WTC11 (cell line): ENCODE data around the gene ABTB2. TPM values are rescaled to one million over a fixed set of nuclear protein-coding genes. Genes with fewer than 3 reads are reported as not detected.

Experiments used
- ATAC-seq: fragments of 200-7000 bp; cut with Tn5 transposase; 2 replicates; pipeline ENCODE4 v1.10.0; 2021; ENCODE audit warnings: mild to moderate bottlenecking, moderate library complexity
- CTCF ChIA-PET: fragments of 300-600 bp; sonication (Branson Sonifier 250); formaldehyde crosslinking; loops from one replicate; lab custom pipeline; 2021; ENCODE audit warnings: antibody characterized with exemption; lab: Charles Lee
- POLR2A ChIA-PET: fragments of 350-600 bp; sonication (Branson Sonifier 250); formaldehyde crosslinking; loops from one replicate; lab custom pipeline; 2021; ENCODE audit warnings: antibody characterized with exemption; lab: Charles Lee
- DNase-seq: peaks from one replicate; pipeline ENCODE4 v3.0.0; 2021; ENCODE audit warnings: low spot score
- H3K27ac Mint-ChIP-seq: 2 replicates; pipeline ENCODE4 v1.8.0; 2021; ENCODE audit warnings: mixed read lengths
- H3K27me3 Mint-ChIP-seq: 2 replicates; pipeline ENCODE4 v1.8.0; 2021; ENCODE audit warnings: low read depth, mild to moderate bottlenecking, moderate library complexity, mixed read lengths
- H3K36me3 Mint-ChIP-seq: 2 replicates; pipeline ENCODE4 v1.8.0; 2021; ENCODE audit warnings: mixed read lengths
- H3K4me1 Mint-ChIP-seq: 2 replicates; pipeline ENCODE4 v1.8.0; 2022; ENCODE audit warnings: mixed read lengths
- H3K4me3 Mint-ChIP-seq: 2 replicates; pipeline ENCODE4 v1.8.0; 2021; ENCODE audit warnings: mild to moderate bottlenecking, moderate library complexity, mixed read lengths
- H3K9me3 Mint-ChIP-seq: 2 replicates; pipeline ENCODE4 v1.8.0; 2021; ENCODE audit warnings: mixed read lengths
- CBFB ChIP-seq: sonication (generic); formaldehyde crosslinking; IDR thresholded peaks from 2 replicates; pipeline ENCODE4 v1.8.1; 2022; ENCODE audit warnings: mild to moderate bottlenecking, low read depth, missing genetic modification reagents
- CREB1 ChIP-seq: sonication (generic); formaldehyde crosslinking; IDR thresholded peaks from 2 replicates; pipeline ENCODE4 v1.8.0; 2023; ENCODE audit warnings: mild to moderate bottlenecking, missing genetic modification reagents
- E2F1 ChIP-seq: sonication (generic); formaldehyde crosslinking; IDR thresholded peaks from 2 replicates; pipeline ENCODE4 v1.8.0; 2022; ENCODE audit warnings: mild to moderate bottlenecking, missing genetic modification reagents
- E2F4 ChIP-seq: sonication (generic); formaldehyde crosslinking; IDR thresholded peaks from 2 replicates; pipeline ENCODE4 v1.8.1; 2022; ENCODE audit warnings: low read depth, mild to moderate bottlenecking, moderate library complexity, missing genetic modification reagents, borderline replicate concordance
- FOXP1 ChIP-seq: sonication (generic); formaldehyde crosslinking; IDR thresholded peaks from 2 replicates; pipeline ENCODE4 v1.8.0; 2022; ENCODE audit warnings: missing genetic modification reagents, mild to moderate bottlenecking, moderate library complexity, borderline replicate concordance
- HMGA2 ChIP-seq: fragments of 250-450 bp; sonication (Bioruptor Pico); IDR thresholded peaks from 2 replicates; pipeline ENCODE4 v1.4.0; 2021; ENCODE audit warnings: mild to moderate bottlenecking, moderate library complexity
- IRF2 ChIP-seq: sonication (generic); formaldehyde crosslinking; IDR thresholded peaks from 2 replicates; pipeline ENCODE4 v1.8.0; 2022; ENCODE audit warnings: low read depth, missing genetic modification reagents, borderline replicate concordance
- MLX ChIP-seq: sonication (generic); formaldehyde crosslinking; IDR thresholded peaks from 2 replicates; pipeline ENCODE4 v1.8.1; 2023; ENCODE audit warnings: mild to moderate bottlenecking, missing genetic modification reagents, moderate library complexity
- NFATC4 ChIP-seq: fragments of 250-450 bp; sonication (Bioruptor Pico); IDR thresholded peaks from 2 replicates; pipeline ENCODE4 v1.9.0; 2021; ENCODE audit warnings: mild to moderate bottlenecking
- NFE2L1 ChIP-seq: sonication (generic); formaldehyde crosslinking; IDR thresholded peaks from 2 replicates; pipeline ENCODE4 v1.8.1; 2023; ENCODE audit warnings: missing genetic modification reagents
- NR1H2 ChIP-seq: sonication (generic); formaldehyde crosslinking; IDR thresholded peaks from 2 replicates; pipeline ENCODE4 v1.9.0; 2021; ENCODE audit warnings: mild to moderate bottlenecking, moderate library complexity, missing genetic modification reagents
- PRRX2 ChIP-seq: fragments of 250-450 bp; sonication (Bioruptor Pico); IDR thresholded peaks from 2 replicates; pipeline ENCODE4 v1.8.0; 2021; ENCODE audit warnings: mild to moderate bottlenecking
- RORB ChIP-seq: fragments of 250-450 bp; sonication (Bioruptor Pico); IDR thresholded peaks from 2 replicates; pipeline ENCODE4 v1.9.0; 2021; ENCODE audit warnings: mild to moderate bottlenecking
- SP1 ChIP-seq: sonication (generic); formaldehyde crosslinking; conservative IDR thresholded peaks from 2 replicates; pipeline ENCODE4 v1.8.1; 2022; ENCODE audit warnings: missing genetic modification reagents
- ZMAT4 ChIP-seq: fragments of 250-450 bp; sonication (Bioruptor Pico); IDR thresholded peaks from 2 replicates; pipeline ENCODE4 v1.9.0; 2021; ENCODE audit warnings: mild to moderate bottlenecking
- ZNF232 ChIP-seq: sonication (generic); formaldehyde crosslinking; IDR thresholded peaks from 2 replicates; pipeline ENCODE4 v1.8.0; 2022; ENCODE audit warnings: mild to moderate bottlenecking, missing genetic modification reagents
- ZNF423 ChIP-seq: fragments of 250-450 bp; sonication (Bioruptor Pico); IDR thresholded peaks from 2 replicates; pipeline ENCODE4 v2.1.2; 2022; ENCODE audit warnings: mild to moderate bottlenecking, moderate library complexity
- ZNF671 ChIP-seq: fragments of 250-450 bp; sonication (Bioruptor Pico); IDR thresholded peaks from 2 replicates; pipeline ENCODE4 v1.8.0; 2021; ENCODE audit warnings: mild to moderate bottlenecking
- total RNA-seq: library from RNA; stranded (reverse); gene quantifications from 3 replicates; pipeline ENCODE4 v1.2.3, GENCODE V29; 2021
- TF ChIP-seq, protein P1 (sequence below): sonication (generic); formaldehyde crosslinking; IDR thresholded peaks from 2 replicates; pipeline ENCODE4 v1.8.1; 2022; ENCODE audit warnings: low read depth, missing genetic modification reagents, borderline replicate concordance
- TF ChIP-seq, protein P2 (sequence below): sonication (generic); formaldehyde crosslinking; IDR thresholded peaks from 2 replicates; pipeline ENCODE4 v1.8.1; 2022; ENCODE audit warnings: mild to moderate bottlenecking, missing genetic modification reagents, moderate library complexity, borderline replicate concordance
- TF ChIP-seq, protein P3 (sequence below): sonication (generic); formaldehyde crosslinking; IDR thresholded peaks from 2 replicates; pipeline ENCODE4 v1.8.1; 2023; ENCODE audit warnings: mild to moderate bottlenecking, missing genetic modification reagents
- TF ChIP-seq, protein P4 (sequence below): sonication (generic); formaldehyde crosslinking; IDR thresholded peaks from 2 replicates; pipeline ENCODE4 v1.8.0; 2023; ENCODE audit warnings: missing genetic modification reagents, mild to moderate bottlenecking, borderline replicate concordance

ABTB2 gene
- total RNA-seq, 1 experiment from 2014 or later = 12.8 TPM

DNA sequence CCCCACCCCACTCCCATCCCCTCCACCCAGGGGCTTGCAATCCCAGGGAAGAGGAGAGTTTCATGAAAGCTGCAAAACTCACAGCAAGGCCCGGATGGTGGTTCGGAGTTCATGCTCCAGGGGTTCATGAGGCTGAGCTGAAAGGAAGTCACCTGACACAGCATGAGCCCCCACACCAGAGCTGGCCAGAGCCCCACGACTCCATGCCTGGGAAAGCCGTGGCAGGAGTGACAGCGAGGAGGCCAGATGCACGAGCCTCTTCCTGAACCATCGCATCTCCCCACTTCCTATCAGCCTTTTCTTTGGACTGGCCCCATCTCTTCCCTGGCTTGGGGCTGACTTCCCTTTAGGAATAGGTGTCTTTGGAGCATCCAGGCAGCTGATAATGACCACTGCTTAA, 105.8 kb downstream of the ABTB2 start:
- peaks cover 20% of the 10 kb centered on the region for H3K4me1 Mint-ChIP-seq
- H3K4me3 Mint-ChIP-seq = no peak overlapping the region
- H3K36me3 Mint-ChIP-seq = no peaks in the 10 kb centered on the region
- H3K27me3 Mint-ChIP-seq = no peaks in the 10 kb centered on the region
- H3K9me3 Mint-ChIP-seq = no peaks in the 10 kb centered on the region
- no peak for ATAC-seq
- no peak for DNase-seq
- ChIA-PET CTCF (interaction anchor here (0.9 to 3.9 kb wide), 4 partner anchors 11 to 106 kb away, joined by 3 to 24 read pairs (median 7); partner anchors contain the start of gene ABTB2), POLR2A (no interaction called here)
- TF ChIP-seq HMGA2 (no peak), E2F1 (CRISPR knock-in tag) (no peak), NFE2L1 (CRISPR knock-in tag) (no peak), ZNF232 (no peak), SP1 (CRISPR knock-in tag) (no peak), CREB1 (no peak), FOXP1 (CRISPR knock-in tag) (no peak), RORB (CRISPR knock-in tag) (no peak), ZMAT4 (CRISPR knock-in tag) (no peak), IRF2 (CRISPR knock-in tag) (no peak), MLX (no peak), E2F4 (CRISPR knock-in tag) (no peak), ZNF671 (CRISPR knock-in tag) (no peak)
- TF ChIP-seq, protein P1, sequence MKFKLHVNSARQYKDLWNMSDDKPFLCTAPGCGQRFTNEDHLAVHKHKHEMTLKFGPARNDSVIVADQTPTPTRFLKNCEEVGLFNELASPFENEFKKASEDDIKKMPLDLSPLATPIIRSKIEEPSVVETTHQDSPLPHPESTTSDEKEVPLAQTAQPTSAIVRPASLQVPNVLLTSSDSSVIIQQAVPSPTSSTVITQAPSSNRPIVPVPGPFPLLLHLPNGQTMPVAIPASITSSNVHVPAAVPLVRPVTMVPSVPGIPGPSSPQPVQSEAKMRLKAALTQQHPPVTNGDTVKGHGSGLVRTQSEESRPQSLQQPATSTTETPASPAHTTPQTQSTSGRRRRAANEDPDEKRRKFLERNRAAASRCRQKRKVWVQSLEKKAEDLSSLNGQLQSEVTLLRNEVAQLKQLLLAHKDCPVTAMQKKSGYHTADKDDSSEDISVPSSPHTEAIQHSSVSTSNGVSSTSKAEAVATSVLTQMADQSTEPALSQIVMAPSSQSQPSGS (CRISPR knock-in tag) = no peak
- TF ChIP-seq, protein P2, sequence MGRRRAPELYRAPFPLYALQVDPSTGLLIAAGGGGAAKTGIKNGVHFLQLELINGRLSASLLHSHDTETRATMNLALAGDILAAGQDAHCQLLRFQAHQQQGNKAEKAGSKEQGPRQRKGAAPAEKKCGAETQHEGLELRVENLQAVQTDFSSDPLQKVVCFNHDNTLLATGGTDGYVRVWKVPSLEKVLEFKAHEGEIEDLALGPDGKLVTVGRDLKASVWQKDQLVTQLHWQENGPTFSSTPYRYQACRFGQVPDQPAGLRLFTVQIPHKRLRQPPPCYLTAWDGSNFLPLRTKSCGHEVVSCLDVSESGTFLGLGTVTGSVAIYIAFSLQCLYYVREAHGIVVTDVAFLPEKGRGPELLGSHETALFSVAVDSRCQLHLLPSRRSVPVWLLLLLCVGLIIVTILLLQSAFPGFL (CRISPR knock-in tag) = no peak
- peak overlapping the region; percentile 48; the same call in 1 of the 2 replicates for H3K27ac Mint-ChIP-seq

GRCh38 chr11:34251589-34251980, 106.2 kb downstream of the ABTB2 start:
- Mint-ChIP-seq H3K9me3 (no peaks in the 10 kb centered on the region), H3K27me3 (no peaks in the 10 kb centered on the region), H3K4me3 (no peak overlapping the region), H3K4me1 (peaks cover 18% of the 10 kb centered on the region), H3K36me3 (no peaks in the 10 kb centered on the region), H3K27ac (0 out of 2 replicates have a peak overlapping the region, but pooled peaks have one; percentile 79)
- DNase-seq = no peak
- ChIA-PET CTCF (interaction anchor here (0.6 to 3.9 kb wide), 6 partner anchors 12 to 115 kb away, joined by 3 to 24 read pairs (median 6); partner anchors contain the start of gene ABTB2), POLR2A (interaction anchor here (1.0 kb wide), 1 partner anchor 17 kb away, joined by 3 read pairs; no protein-coding TSS in a partner anchor)
- ATAC-seq = no peak
- TF ChIP-seq PRRX2 (CRISPR knock-in tag) = no peak
- TF ChIP-seq, protein P3, sequence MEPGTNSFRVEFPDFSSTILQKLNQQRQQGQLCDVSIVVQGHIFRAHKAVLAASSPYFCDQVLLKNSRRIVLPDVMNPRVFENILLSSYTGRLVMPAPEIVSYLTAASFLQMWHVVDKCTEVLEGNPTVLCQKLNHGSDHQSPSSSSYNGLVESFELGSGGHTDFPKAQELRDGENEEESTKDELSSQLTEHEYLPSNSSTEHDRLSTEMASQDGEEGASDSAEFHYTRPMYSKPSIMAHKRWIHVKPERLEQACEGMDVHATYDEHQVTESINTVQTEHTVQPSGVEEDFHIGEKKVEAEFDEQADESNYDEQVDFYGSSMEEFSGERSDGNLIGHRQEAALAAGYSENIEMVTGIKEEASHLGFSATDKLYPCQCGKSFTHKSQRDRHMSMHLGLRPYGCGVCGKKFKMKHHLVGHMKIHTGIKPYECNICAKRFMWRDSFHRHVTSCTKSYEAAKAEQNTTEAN (CRISPR knock-in tag) = no peak
- TF ChIP-seq ZNF423 (CRISPR knock-in tag) = no peak
- TF ChIP-seq, protein P4, sequence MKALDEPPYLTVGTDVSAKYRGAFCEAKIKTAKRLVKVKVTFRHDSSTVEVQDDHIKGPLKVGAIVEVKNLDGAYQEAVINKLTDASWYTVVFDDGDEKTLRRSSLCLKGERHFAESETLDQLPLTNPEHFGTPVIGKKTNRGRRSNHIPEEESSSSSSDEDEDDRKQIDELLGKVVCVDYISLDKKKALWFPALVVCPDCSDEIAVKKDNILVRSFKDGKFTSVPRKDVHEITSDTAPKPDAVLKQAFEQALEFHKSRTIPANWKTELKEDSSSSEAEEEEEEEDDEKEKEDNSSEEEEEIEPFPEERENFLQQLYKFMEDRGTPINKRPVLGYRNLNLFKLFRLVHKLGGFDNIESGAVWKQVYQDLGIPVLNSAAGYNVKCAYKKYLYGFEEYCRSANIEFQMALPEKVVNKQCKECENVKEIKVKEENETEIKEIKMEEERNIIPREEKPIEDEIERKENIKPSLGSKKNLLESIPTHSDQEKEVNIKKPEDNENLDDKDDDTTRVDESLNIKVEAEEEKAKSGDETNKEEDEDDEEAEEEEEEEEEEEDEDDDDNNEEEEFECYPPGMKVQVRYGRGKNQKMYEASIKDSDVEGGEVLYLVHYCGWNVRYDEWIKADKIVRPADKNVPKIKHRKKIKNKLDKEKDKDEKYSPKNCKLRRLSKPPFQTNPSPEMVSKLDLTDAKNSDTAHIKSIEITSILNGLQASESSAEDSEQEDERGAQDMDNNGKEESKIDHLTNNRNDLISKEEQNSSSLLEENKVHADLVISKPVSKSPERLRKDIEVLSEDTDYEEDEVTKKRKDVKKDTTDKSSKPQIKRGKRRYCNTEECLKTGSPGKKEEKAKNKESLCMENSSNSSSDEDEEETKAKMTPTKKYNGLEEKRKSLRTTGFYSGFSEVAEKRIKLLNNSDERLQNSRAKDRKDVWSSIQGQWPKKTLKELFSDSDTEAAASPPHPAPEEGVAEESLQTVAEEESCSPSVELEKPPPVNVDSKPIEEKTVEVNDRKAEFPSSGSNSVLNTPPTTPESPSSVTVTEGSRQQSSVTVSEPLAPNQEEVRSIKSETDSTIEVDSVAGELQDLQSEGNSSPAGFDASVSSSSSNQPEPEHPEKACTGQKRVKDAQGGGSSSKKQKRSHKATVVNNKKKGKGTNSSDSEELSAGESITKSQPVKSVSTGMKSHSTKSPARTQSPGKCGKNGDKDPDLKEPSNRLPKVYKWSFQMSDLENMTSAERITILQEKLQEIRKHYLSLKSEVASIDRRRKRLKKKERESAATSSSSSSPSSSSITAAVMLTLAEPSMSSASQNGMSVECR = no peak
- TF ChIP-seq NFATC4 (CRISPR knock-in tag) = no peak
- no peak for TF ChIP-seq NR1H2
- TF ChIP-seq CBFB (CRISPR knock-in tag) = no peak
- no peak for TF ChIP-seq E2F1 (CRISPR knock-in tag)
